ENCODE measurements around the gene PLXNA4.

PLXNA4 gene

DNA sequence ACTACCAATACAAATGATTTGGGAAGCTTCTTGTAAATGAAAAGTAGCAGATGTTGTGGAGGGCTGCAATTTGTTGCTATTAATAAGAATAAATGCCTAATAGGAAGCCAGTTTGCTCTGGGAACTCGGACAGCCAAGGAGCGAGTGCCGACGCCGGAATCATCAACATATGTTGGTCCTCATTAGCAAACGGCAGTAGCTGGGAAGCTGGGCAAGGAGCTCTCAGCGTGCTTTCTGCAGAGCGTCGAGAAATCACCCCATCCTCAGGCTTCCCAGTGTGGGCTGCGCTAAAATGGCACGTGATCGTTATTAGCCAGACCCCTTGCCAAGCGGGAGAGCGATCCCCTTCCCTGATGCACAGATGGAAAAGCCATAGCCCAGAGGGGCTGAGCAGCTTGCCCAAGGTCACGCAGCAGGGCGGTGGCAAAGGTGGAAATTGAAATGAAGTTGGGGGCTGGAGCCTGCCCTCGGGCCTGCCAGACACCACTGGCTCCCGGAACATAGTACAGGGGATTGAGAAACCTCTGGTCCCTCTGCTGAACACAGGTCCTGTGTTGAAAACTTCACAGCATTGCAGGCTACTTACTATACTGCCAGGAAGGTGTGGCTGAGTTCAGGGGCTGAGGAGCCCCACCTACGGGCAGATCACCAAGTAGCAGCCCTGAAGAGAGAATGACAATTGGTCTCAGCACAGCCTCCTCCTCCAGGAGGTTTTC lies 326.9 kb downstream of the PLXNA4 start:
- DNase-seq (ENCODE audit: extremely low spot score): peak; percentile 53
- TF ChIP-seq CTBP1 (IDR thresholded peaks at IDR 0.05; ENCODE audit: borderline replicate concordance) (no peak), FOXK2 (IDR thresholded peaks at IDR 0.05) (no peak), ELF4 (IDR thresholded peaks at IDR 0.05) (no peak), FOXA1 (IDR thresholded peaks at IDR 0.05) (no peak), ARNT (IDR thresholded peaks at IDR 0.05) (no peak), LEF1 (IDR thresholded peaks at IDR 0.05; ENCODE audit: borderline replicate concordance) (no peak), TARDBP (IDR thresholded peaks at IDR 0.05) (no peak), HDGF (IDR thresholded peaks at IDR 0.05; ENCODE audit: borderline replicate concordance) (no peak), L3MBTL2 (conservative IDR thresholded peaks at IDR 0.05) (no peak), SP1 (IDR thresholded peaks at IDR 0.05) (no peak)
- TF ChIP-seq, protein P1, sequence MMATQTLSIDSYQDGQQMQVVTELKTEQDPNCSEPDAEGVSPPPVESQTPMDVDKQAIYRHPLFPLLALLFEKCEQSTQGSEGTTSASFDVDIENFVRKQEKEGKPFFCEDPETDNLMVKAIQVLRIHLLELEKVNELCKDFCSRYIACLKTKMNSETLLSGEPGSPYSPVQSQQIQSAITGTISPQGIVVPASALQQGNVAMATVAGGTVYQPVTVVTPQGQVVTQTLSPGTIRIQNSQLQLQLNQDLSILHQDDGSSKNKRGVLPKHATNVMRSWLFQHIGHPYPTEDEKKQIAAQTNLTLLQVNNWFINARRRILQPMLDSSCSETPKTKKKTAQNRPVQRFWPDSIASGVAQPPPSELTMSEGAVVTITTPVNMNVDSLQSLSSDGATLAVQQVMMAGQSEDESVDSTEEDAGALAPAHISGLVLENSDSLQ (IDR thresholded peaks at IDR 0.05): no peak
- ChIA-PET POLR2A (no interaction called here), CTCF (interaction anchor here (1.0 to 1.3 kb wide), 2 partner anchors 300 to 304 kb away, joined by 3 to 9 read pairs; no protein-coding TSS in a partner anchor)

- no peak for DNase-seq (ENCODE audit: extremely low spot score)
- TF ChIP-seq ARNT (IDR thresholded peaks at IDR 0.05): no peak
- no peak for TF ChIP-seq ELF4 (IDR thresholded peaks at IDR 0.05)
- TF ChIP-seq BHLHE40 (IDR thresholded peaks at IDR 0.05; ENCODE audit: borderline replicate concordance): no peak
- TF ChIP-seq, protein P1 (IDR thresholded peaks at IDR 0.05): no peak
- no peak for TF ChIP-seq TARDBP (IDR thresholded peaks at IDR 0.05)
- TF ChIP-seq L3MBTL2 (conservative IDR thresholded peaks at IDR 0.05): no peak
- no peak for TF ChIP-seq LEF1 (IDR thresholded peaks at IDR 0.05; ENCODE audit: borderline replicate concordance)
- TF ChIP-seq NFRKB (IDR thresholded peaks at IDR 0.05): no peak
- TF ChIP-seq HDGF (IDR thresholded peaks at IDR 0.05; ENCODE audit: borderline replicate concordance): no peak
- TF ChIP-seq FOXM1 (IDR thresholded peaks at IDR 0.05; ENCODE audit: borderline replicate concordance): no peak
- no peak for TF ChIP-seq CTBP1 (IDR thresholded peaks at IDR 0.05; ENCODE audit: borderline replicate concordance)
- no peak for TF ChIP-seq FOXA1 (IDR thresholded peaks at IDR 0.05)
- no peak for TF ChIP-seq SP1 (IDR thresholded peaks at IDR 0.05)
- TF ChIP-seq SUZ12 (IDR thresholded peaks at IDR 0.05): no peak
- TF ChIP-seq FOXK2 (IDR thresholded peaks at IDR 0.05): no peak
- TF ChIP-seq ZNF384 (IDR thresholded peaks at IDR 0.05): no peak
- ChIA-PET POLR2A (no interaction called here), CTCF (interaction anchor here (1.0 to 1.3 kb wide), 2 partner anchors 299 to 304 kb away, joined by 3 to 9 read pairs; no protein-coding TSS in a partner anchor)
These were observed 327.4 kb downstream of the PLXNA4 start for GRCh38 chr7:132248841-132249240.

DNA sequence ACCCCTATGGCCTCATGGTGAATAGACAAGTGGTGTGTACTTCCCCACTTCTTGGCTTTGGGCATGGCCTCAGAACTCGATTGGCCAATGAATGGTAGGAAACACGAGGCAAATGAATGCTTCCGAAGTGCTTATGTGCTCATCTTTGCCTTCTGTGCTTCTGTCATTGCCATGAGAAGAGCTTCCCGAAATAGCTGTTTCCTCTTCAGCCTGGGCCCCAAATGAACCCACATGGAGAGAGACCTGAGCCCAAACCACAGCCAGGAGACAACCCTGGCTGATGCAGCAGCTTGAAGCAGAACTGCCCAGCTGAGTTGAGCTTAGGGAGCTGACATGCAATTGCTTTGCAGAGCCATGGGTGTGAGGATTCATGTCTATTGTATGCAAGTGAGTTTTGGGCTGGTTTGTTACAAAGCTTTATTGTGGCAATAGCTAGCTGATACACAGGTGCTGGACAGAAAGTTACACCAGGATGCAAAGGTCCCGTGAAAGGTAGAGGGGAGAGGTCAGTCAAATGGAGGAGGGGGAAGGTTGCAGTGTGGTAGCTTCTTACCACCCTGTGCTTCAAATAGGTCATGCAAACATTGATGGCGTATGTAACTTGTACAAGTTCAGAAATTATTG lies 328.2 kb downstream of the PLXNA4 start:
- ChIA-PET POLR2A (no interaction called here), CTCF (interaction anchor here (1.2 to 1.3 kb wide), 2 partner anchors 16 to 298 kb away, joined by 3 to 9 read pairs; no protein-coding TSS in a partner anchor)
- TF ChIP-seq, protein P1 (IDR thresholded peaks at IDR 0.05): no peak
- TF ChIP-seq FOXK2 (IDR thresholded peaks at IDR 0.05) (no peak), ELF4 (IDR thresholded peaks at IDR 0.05) (no peak), TARDBP (IDR thresholded peaks at IDR 0.05) (no peak), L3MBTL2 (conservative IDR thresholded peaks at IDR 0.05) (no peak), HDGF (IDR thresholded peaks at IDR 0.05; ENCODE audit: borderline replicate concordance) (no peak), SP1 (IDR thresholded peaks at IDR 0.05) (no peak), ZNF384 (IDR thresholded peaks at IDR 0.05) (no peak), LEF1 (IDR thresholded peaks at IDR 0.05; ENCODE audit: borderline replicate concordance) (no peak), FOXM1 (IDR thresholded peaks at IDR 0.05; ENCODE audit: borderline replicate concordance) (no peak), NFRKB (IDR thresholded peaks at IDR 0.05) (no peak), FOXA1 (IDR thresholded peaks at IDR 0.05) (no peak)
- no peak for DNase-seq (ENCODE audit: extremely low spot score)

GRCh38 chr7:132246591-132246990 lies 329.7 kb downstream of the PLXNA4 start:
- CTCF ChIA-PET: no interaction called here
- no peak for DNase-seq (ENCODE audit: extremely low spot score)
- TF ChIP-seq FOXA1 (IDR thresholded peaks at IDR 0.05): no peak
- TF ChIP-seq SP1 (IDR thresholded peaks at IDR 0.05): no peak
- TF ChIP-seq SUZ12 (IDR thresholded peaks at IDR 0.05): no peak
- no peak for TF ChIP-seq ZNF384 (IDR thresholded peaks at IDR 0.05)
- TF ChIP-seq ELF4 (IDR thresholded peaks at IDR 0.05): no peak
- no peak for TF ChIP-seq BHLHE40 (IDR thresholded peaks at IDR 0.05; ENCODE audit: borderline replicate concordance)
- no peak for TF ChIP-seq L3MBTL2 (conservative IDR thresholded peaks at IDR 0.05)
- no peak for TF ChIP-seq FOXK2 (IDR thresholded peaks at IDR 0.05)
- no peak for TF ChIP-seq ARNT (IDR thresholded peaks at IDR 0.05)
- POLR2A ChIA-PET: interaction anchor here (0.6 kb wide), 1 partner anchor 204 kb away, joined by 3 read pairs; no protein-coding TSS in a partner anchor

- POLR2A ChIA-PET: no interaction called here
- CTCF ChIA-PET: no interaction called here
These were observed 330.7 kb downstream of the PLXNA4 start for GRCh38 chr7:132245539-132245938.

More at GRCh38 chr7:132245539-132245938, 330.7 kb downstream of the PLXNA4 start:
- TF ChIP-seq TARDBP (IDR thresholded peaks at IDR 0.05): no peak
- no peak for TF ChIP-seq HDGF (IDR thresholded peaks at IDR 0.05; ENCODE audit: borderline replicate concordance)
- TF ChIP-seq LEF1 (IDR thresholded peaks at IDR 0.05; ENCODE audit: borderline replicate concordance): no peak
- no peak for TF ChIP-seq L3MBTL2 (conservative IDR thresholded peaks at IDR 0.05)
- TF ChIP-seq ARNT (IDR thresholded peaks at IDR 0.05): no peak
- TF ChIP-seq NFRKB (IDR thresholded peaks at IDR 0.05): no peak
- TF ChIP-seq SP1 (IDR thresholded peaks at IDR 0.05): no peak
- TF ChIP-seq ZNF384 (IDR thresholded peaks at IDR 0.05): no peak
- TF ChIP-seq ELF4 (IDR thresholded peaks at IDR 0.05): no peak
- no peak for TF ChIP-seq FOXA1 (IDR thresholded peaks at IDR 0.05)
- DNase-seq (ENCODE audit: extremely low spot score): no peak
